Measurements from ENCODE around the gene MCCD1.

MCCD1 gene

GRCh38 chr6:31510007-31510406 is 18.8 kb upstream of the MCCD1 start:
- peaks cover 22% of the 10 kb centered on the region for H3F3A ChIP-seq (ENCODE audit: insufficient read depth)
- H3K4me2 ChIP-seq (ENCODE audit: low read depth, low read length, poor library complexity, severe bottlenecking): no peak overlapping the region
- peaks cover 17% of the 10 kb centered on the region for H3K79me2 ChIP-seq (ENCODE audit: insufficient read depth, low read length)
- H3K4me3 ChIP-seq (ENCODE audit: insufficient read depth, low read length, poor library complexity, severe bottlenecking): no peak overlapping the region
- H4K20me1 ChIP-seq (ENCODE audit: low read depth, low read length): peaks cover 3% of the 10 kb centered on the region; the same call in 1 of the 2 replicates
- no peak for TF ChIP-seq EZH2phosphoT487 (conservative IDR thresholded peaks at IDR 0.05; ENCODE audit: low read length)
- no peak for TF ChIP-seq CTCF (IDR thresholded peaks at IDR 0.05; ENCODE audit: insufficient read depth, low read length, poor library complexity, severe bottlenecking)
- no peaks in the 10 kb centered on the region for H3K9me3 ChIP-seq (ENCODE audit: insufficient read depth, low read length)
- peaks cover 29% of the 10 kb centered on the region for H3K36me3 ChIP-seq (ENCODE audit: low read length)
- no peak overlapping the region for H2AFZ ChIP-seq (ENCODE audit: low read depth, low read length, severe bottlenecking)
- no peak overlapping the region for H3K9ac ChIP-seq (ENCODE audit: low read length)
- H3K27ac ChIP-seq (ENCODE audit: low read depth, low read length): no peak overlapping the region
- no peaks in the 10 kb centered on the region for H3K27me3 ChIP-seq (ENCODE audit: low read length)
- H3K9me2 ChIP-seq (replicated peaks; ENCODE audit: insufficient read depth, low read length): no peaks in the 10 kb centered on the region

- H3K36me3 ChIP-seq (ENCODE audit: low read length): peaks cover 14% of the 10 kb centered on the region; the same call in 1 of the 2 replicates
- H3K27me3 ChIP-seq (ENCODE audit: low read length): no peaks in the 10 kb centered on the region
- TF ChIP-seq CTCF (IDR thresholded peaks at IDR 0.05; ENCODE audit: insufficient read depth, low read length, poor library complexity, severe bottlenecking) (no peak), EZH2phosphoT487 (conservative IDR thresholded peaks at IDR 0.05; ENCODE audit: low read length) (no peak)
- no peaks in the 10 kb centered on the region for H3K9me2 ChIP-seq (replicated peaks; ENCODE audit: insufficient read depth, low read length)
- no peak overlapping the region for H3K27ac ChIP-seq (ENCODE audit: low read depth, low read length)
- H3K4me3 ChIP-seq (ENCODE audit: insufficient read depth, low read length, poor library complexity, severe bottlenecking): no peak overlapping the region
- H3K9ac ChIP-seq (ENCODE audit: low read length): no peak overlapping the region
- H2AFZ ChIP-seq (ENCODE audit: low read depth, low read length, severe bottlenecking): no peak overlapping the region
- no peaks in the 10 kb centered on the region for H4K20me1 ChIP-seq (ENCODE audit: low read depth, low read length)
- H3K9me3 ChIP-seq (ENCODE audit: insufficient read depth, low read length): no peaks in the 10 kb centered on the region
- no peak overlapping the region for H3K4me2 ChIP-seq (ENCODE audit: low read depth, low read length, poor library complexity, severe bottlenecking)
- H3F3A ChIP-seq (ENCODE audit: insufficient read depth): peaks cover 22% of the 10 kb centered on the region
- H3K79me2 ChIP-seq (ENCODE audit: insufficient read depth, low read length): no peaks in the 10 kb centered on the region
These were observed 15.2 kb upstream of the MCCD1 start for GRCh38 chr6:31513456-31514165.

GRCh38 chr6:31521835-31522234 is 6.9 kb upstream of the MCCD1 start:
- Histone ChIP-seq H4K20me1 (ENCODE audit: low read depth, low read length) (no peaks in the 10 kb centered on the region), H3K27ac (ENCODE audit: low read depth, low read length) (no peak overlapping the region), H2AFZ (ENCODE audit: low read depth, low read length, severe bottlenecking) (no peak overlapping the region), H3K79me2 (ENCODE audit: insufficient read depth, low read length) (no peaks in the 10 kb centered on the region), H3K9ac (ENCODE audit: low read length) (no peak overlapping the region), H3K4me2 (ENCODE audit: low read depth, low read length, poor library complexity, severe bottlenecking) (no peak overlapping the region), H3K27me3 (ENCODE audit: low read length) (no peaks in the 10 kb centered on the region), H3K9me2 (replicated peaks; ENCODE audit: insufficient read depth, low read length) (no peaks in the 10 kb centered on the region), H3F3A (ENCODE audit: insufficient read depth) (0 out of 2 replicates have a peak, but pooled peaks cover 2% of the 10 kb centered on the region), H3K36me3 (ENCODE audit: low read length) (no peaks in the 10 kb centered on the region), H3K4me3 (ENCODE audit: insufficient read depth, low read length, poor library complexity, severe bottlenecking) (no peak overlapping the region), H3K9me3 (ENCODE audit: insufficient read depth, low read length) (no peaks in the 10 kb centered on the region)
- TF ChIP-seq EZH2phosphoT487 (conservative IDR thresholded peaks at IDR 0.05; ENCODE audit: low read length) (no peak), CTCF (IDR thresholded peaks at IDR 0.05; ENCODE audit: insufficient read depth, low read length, poor library complexity, severe bottlenecking) (no peak)

Measured in SU-DHL-6 (cell line).